Loucy (cell line): Measurements from ENCODE around the gene C2CD4D.

Source experiments
- CTCF ChIP-seq: fragments of 200-600 bp; sonication (generic); conservative IDR thresholded peaks from 2 replicates; pipeline ENCODE4 v1.5.1; 2014; ENCODE audit warnings: mild to moderate bottlenecking, antibody characterized with exemption, low read length
- EZH2phosphoT487 ChIP-seq: fragments of 200-600 bp; IDR thresholded peaks from 2 replicates; pipeline ENCODE4 v1.6.1; 2018; ENCODE audit warnings: antibody characterized with exemption, mild to moderate bottlenecking, moderate library complexity, borderline replicate concordance

- no peak for TF ChIP-seq CTCF
- TF ChIP-seq EZH2phosphoT487: no peak
Observed at GRCh38 chr1:151825204-151825603, 14.4 kb downstream of the C2CD4D start.
